ENCODE results near the gene SLF2. TPM values are rescaled to one million over a fixed set of nuclear protein-coding genes. Genes with fewer than 3 reads are reported as not detected.

Gene SLF2
- total RNA-seq, 1 donor from 2014 or later: 46.1 TPM

DNA sequence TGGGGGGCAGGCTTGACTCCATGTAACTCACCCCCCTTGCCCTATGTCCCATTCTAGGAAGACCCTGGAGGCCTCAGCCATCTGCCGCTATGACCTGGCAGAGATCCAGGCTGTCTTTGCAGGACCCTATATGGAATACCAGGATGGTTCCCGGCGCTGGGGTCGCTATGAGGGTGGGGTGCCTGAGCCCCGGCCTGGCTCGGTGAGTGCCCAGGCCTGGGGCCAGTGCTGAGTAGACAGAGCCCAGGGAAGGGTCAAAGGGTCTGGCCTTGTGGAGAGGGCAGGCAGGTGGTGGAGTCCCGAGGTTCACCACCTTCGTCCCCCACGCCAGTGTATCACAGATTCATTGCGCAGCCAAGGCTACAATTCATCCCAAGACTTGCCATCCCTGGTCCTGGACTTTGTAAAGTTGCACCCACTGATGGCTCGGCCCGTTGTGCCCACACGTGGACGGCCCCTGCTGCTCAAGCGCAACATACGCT is 67.1 kb downstream of the SLF2 start:
- H3K27ac Mint-ChIP-seq: no peak overlapping the region
- H3K4me3 Mint-ChIP-seq: no peak overlapping the region
- TF ChIP-seq, protein P1, sequence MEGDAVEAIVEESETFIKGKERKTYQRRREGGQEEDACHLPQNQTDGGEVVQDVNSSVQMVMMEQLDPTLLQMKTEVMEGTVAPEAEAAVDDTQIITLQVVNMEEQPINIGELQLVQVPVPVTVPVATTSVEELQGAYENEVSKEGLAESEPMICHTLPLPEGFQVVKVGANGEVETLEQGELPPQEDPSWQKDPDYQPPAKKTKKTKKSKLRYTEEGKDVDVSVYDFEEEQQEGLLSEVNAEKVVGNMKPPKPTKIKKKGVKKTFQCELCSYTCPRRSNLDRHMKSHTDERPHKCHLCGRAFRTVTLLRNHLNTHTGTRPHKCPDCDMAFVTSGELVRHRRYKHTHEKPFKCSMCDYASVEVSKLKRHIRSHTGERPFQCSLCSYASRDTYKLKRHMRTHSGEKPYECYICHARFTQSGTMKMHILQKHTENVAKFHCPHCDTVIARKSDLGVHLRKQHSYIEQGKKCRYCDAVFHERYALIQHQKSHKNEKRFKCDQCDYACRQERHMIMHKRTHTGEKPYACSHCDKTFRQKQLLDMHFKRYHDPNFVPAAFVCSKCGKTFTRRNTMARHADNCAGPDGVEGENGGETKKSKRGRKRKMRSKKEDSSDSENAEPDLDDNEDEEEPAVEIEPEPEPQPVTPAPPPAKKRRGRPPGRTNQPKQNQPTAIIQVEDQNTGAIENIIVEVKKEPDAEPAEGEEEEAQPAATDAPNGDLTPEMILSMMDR (conservative IDR thresholded peaks at IDR 0.05): no peak
- peaks cover 4% of the 10 kb centered on the region for H3K36me3 Mint-ChIP-seq
- H3K4me1 Mint-ChIP-seq (ENCODE audit: unreplicated experiment): peaks cover 7% of the 10 kb centered on the region
- no peaks in the 10 kb centered on the region for H3K9me3 Mint-ChIP-seq
- H3K27me3 Mint-ChIP-seq: no peaks in the 10 kb centered on the region
- peak; percentile 64 for DNase-seq (ENCODE audit: extremely low spot score, unreplicated experiment)

DNA sequence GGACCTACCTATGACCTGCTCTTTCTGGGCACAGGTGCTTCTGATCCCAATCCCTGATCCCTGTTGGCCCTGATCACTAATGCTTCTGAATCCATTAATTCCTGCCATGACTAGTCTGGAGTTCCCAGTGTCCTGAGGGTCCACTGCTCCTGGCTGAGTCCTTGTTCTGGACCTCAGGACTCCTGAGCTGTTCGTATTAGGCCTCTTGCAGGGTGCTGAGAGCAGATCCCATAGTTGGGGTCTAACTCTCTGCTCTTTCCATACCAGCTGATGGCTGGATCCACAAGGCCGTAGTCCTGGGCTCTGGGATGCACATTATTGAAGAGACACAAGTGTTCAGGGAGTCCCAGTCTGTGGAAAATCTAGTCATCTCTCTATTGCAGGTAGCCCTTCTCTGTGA is 67.5 kb downstream of the SLF2 start:
- TF ChIP-seq, protein P1 (conservative IDR thresholded peaks at IDR 0.05): no peak
- Mint-ChIP-seq H3K4me3 (no peak overlapping the region), H3K36me3 (peaks cover 4% of the 10 kb centered on the region), H3K27ac (no peak overlapping the region), H3K4me1 (ENCODE audit: unreplicated experiment) (peaks cover 8% of the 10 kb centered on the region), H3K9me3 (no peaks in the 10 kb centered on the region), H3K27me3 (no peaks in the 10 kb centered on the region)
- no peak for DNase-seq (ENCODE audit: extremely low spot score, unreplicated experiment)

DNA sequence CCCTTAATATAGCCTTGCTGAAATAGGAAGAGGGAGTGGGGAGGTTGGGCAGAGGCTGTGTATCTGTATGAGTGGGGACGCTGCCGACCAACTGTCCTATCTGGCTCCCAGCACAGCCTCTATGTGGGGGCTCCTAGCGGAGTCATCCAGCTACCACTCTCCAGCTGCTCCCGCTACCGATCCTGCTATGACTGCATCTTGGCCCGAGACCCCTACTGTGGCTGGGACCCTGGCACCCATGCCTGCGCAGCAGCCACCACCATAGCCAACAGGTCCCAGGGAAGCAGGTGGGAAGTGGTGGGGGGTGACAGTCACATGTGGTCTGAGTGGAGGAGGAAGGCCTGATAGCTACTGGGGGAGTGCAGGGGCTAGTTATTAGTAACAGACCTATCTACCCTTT is 67.9 kb downstream of the SLF2 start:
- Mint-ChIP-seq H3K36me3 (peaks cover 6% of the 10 kb centered on the region), H3K4me3 (no peak overlapping the region), H3K9me3 (no peaks in the 10 kb centered on the region), H3K27ac (no peak overlapping the region), H3K27me3 (no peaks in the 10 kb centered on the region), H3K4me1 (ENCODE audit: unreplicated experiment) (peaks cover 12% of the 10 kb centered on the region)
- peak; percentile 52 for DNase-seq (ENCODE audit: extremely low spot score, unreplicated experiment)
- TF ChIP-seq, protein P1 (conservative IDR thresholded peaks at IDR 0.05): no peak

DNA sequence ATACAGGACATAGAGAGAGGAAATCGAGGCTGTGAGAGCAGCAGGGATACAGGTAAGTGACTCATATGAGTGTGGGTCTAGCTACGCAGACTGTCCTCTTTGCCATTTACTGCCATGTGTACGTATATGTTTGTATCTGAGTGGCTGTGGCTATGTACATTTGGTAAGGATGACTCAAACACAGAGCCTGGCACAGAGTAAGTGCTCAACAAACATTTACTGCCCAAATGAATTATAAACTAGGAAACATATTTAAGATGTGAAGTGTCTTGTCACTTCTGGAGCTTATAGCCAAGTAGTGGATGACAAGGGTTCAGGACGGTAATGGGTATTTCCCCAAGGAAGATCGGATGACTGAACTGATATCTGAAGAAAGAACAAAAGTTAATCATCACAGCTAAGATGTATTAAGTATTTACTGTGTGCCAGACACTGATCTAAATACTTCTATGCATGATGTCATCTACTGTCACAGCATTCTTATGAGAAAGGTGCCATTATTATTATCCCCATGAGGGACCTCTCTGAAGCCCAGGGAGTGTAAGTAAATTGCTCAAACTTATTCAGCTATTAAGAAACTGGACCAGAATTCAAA is 68.5 kb downstream of the SLF2 start:
- TF ChIP-seq, protein P1 (conservative IDR thresholded peaks at IDR 0.05): no peak
- DNase-seq (ENCODE audit: extremely low spot score, unreplicated experiment): no peak
- no peaks in the 10 kb centered on the region for H3K27me3 Mint-ChIP-seq
- H3K9me3 Mint-ChIP-seq: no peaks in the 10 kb centered on the region
- H3K4me3 Mint-ChIP-seq: no peak overlapping the region
- H3K4me1 Mint-ChIP-seq (ENCODE audit: unreplicated experiment): peaks cover 16% of the 10 kb centered on the region
- peaks cover 8% of the 10 kb centered on the region for H3K36me3 Mint-ChIP-seq
- H3K27ac Mint-ChIP-seq: no peak overlapping the region

DNA sequence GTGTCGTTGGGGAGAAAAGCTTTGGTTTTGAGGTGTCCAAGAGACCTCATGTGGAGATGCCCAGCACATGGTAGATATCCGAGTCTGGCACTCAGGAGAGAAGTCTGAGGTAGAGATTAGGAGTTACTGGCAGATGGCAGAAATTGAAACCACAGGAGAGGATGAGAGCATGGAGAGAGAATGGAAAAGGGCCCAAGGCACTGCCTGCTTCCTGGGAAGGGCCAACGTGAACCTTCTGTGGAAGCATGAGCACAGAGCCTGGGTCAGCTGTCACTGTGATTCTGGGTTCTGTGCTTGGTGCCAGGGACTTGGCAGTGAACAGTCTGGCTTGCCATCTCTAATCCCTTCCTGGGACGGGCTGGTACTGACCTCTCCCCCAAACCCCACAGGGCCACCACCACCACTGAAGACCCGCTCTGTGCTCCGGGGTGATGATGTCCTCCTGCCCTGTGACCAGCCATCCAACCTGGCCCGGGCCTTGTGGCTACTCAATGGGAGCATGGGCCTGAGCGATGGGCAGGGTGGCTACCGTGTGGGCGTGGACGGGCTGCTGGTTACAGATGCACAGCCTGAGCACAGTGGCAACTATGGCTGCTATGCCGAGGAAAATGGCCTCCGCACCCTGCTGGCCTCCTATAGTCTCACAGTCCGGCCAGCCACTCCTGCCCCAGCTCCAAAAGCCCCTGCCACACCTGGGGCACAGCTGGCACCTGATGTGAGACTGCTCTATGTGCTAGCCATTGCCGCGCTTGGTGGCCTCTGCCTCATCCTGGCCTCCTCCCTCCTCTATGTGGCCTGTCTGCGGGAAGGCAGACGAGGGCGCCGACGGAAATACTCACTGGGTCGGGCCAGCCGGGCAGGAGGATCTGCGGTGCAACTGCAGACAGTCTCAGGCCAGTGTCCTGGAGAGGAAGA is 70.4 kb downstream of the SLF2 start:
- no peak overlapping the region for H3K27ac Mint-ChIP-seq
- H3K27me3 Mint-ChIP-seq: no peaks in the 10 kb centered on the region
- no peaks in the 10 kb centered on the region for H3K9me3 Mint-ChIP-seq
- peak; percentile 63 for DNase-seq (ENCODE audit: extremely low spot score, unreplicated experiment)
- peak overlapping the region; percentile 1 for H3K4me3 Mint-ChIP-seq
- H3K4me1 Mint-ChIP-seq (ENCODE audit: unreplicated experiment): peaks cover 22% of the 10 kb centered on the region
- TF ChIP-seq, protein P1 (conservative IDR thresholded peaks at IDR 0.05): no peak
- peaks cover 9% of the 10 kb centered on the region for H3K36me3 Mint-ChIP-seq

Measured in type B pancreatic cell (in vitro differentiated cells).